Sigmoid colon (tissue), 4 donors: Measurements from ENCODE around the gene ZNF688.

Experiments used
- EP300 ChIP-seq, 4 donors: sonication (generic); formaldehyde crosslinking; IDR thresholded peaks; one replicate each; pipeline ENCODE4 v1.6.1; 2017; ENCODE audit warnings: antibody characterized with exemption in 4 of 4
- POLR2A ChIP-seq, 2 donors: fragments of 450-650 bp; IDR thresholded peaks; one replicate each; pipeline ENCODE4 v1.6.1; 2016; ENCODE audit warnings: antibody characterized with exemption in 2 of 2, mild to moderate bottlenecking in 2 of 2, moderate library complexity in 2 of 2
- POLR2AphosphoS5 ChIP-seq, 4 donors: sonication (generic); formaldehyde crosslinking; IDR thresholded peaks; one replicate each; pipeline ENCODE4 v1.6.1; 2017; ENCODE audit warnings: antibody characterized with exemption in 4 of 4
- TF ChIP-seq, protein P1 (sequence below), 4 experiments: fragments of 450-650 bp in 3 of 4; fragments of 200-600 bp in 1 of 4; IDR thresholded peaks; one replicate each; pipeline ENCODE4 v1.5.1; 2016 to 2019; ENCODE audit warnings: antibody characterized with exemption in 4 of 4, mild to moderate bottlenecking in 3 of 4, moderate library complexity in 2 of 4

DNA sequence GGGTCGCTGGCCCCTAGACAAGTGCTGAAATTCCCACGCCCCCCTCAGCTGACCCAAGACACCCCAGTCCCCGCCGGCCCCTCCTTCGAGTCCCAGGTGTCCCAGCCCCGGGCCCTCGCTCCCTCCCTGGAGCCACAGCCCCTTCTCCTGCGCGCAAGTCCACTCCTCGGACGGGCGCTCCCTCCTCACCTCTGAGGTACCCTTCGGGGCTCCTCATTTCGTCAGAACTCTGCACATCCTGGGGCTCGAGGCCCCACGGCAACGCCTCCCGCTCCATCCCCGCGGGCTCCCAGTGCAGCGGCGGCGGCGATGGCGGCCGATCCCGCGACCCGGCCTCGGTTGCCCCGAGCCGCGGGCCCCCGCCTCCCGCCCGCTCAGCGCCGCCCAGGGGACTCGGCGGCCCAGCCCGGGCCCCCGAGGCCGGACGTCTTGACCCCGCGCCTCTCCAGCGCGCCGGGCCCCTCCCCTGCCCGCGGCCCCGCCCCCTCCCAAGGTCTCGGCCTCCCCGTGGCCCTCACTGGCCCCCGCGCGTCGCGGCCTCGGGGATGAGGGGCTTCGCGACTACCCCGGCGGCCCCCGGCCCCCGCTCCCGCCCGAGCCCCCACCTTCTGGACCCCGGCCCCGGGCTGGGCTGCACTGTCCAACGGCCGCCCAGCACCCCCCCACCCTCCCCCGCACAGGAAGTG is 45.2 kb downstream of the ZNF688 start, which contains the start of gene ZNF768:
- TF ChIP-seq POLR2AphosphoS5 (IDR thresholded peaks at IDR 0.05) (no peak), POLR2A (IDR thresholded peaks at IDR 0.05) (no peak), EP300 (IDR thresholded peaks at IDR 0.05) (no peak)
- TF ChIP-seq, protein P1, sequence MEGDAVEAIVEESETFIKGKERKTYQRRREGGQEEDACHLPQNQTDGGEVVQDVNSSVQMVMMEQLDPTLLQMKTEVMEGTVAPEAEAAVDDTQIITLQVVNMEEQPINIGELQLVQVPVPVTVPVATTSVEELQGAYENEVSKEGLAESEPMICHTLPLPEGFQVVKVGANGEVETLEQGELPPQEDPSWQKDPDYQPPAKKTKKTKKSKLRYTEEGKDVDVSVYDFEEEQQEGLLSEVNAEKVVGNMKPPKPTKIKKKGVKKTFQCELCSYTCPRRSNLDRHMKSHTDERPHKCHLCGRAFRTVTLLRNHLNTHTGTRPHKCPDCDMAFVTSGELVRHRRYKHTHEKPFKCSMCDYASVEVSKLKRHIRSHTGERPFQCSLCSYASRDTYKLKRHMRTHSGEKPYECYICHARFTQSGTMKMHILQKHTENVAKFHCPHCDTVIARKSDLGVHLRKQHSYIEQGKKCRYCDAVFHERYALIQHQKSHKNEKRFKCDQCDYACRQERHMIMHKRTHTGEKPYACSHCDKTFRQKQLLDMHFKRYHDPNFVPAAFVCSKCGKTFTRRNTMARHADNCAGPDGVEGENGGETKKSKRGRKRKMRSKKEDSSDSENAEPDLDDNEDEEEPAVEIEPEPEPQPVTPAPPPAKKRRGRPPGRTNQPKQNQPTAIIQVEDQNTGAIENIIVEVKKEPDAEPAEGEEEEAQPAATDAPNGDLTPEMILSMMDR (IDR thresholded peaks at IDR 0.05), result no peak
